Measurements from ENCODE around the gene SPEN.
"Not testable (repeated sequence)": the region's sequence is repeated elsewhere in the genome, so short reads cannot be mapped to it uniquely, and the experiment has no call there.

Gene SPEN

DNA sequence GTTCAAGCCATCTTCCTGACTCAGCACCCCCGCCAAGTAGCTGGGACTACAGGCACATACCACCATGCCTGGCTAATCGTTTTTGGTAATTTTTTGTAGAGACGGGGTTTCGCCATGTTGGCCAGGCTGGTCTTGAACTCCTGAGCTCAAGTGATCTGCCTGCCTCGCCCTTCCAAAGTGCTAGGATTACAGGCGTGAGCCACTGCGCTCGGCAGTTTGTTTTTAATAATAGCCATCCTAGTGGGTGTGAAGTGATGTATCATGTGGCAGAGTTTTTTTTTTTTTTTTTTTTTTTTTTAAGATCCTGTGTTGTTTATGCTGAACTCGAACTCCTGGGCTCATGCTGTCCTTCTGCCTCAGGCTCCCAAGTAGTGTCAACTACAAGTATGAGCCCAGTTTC is 51.8 kb downstream of the SPEN start:
- DNase-seq: no peak

DNA sequence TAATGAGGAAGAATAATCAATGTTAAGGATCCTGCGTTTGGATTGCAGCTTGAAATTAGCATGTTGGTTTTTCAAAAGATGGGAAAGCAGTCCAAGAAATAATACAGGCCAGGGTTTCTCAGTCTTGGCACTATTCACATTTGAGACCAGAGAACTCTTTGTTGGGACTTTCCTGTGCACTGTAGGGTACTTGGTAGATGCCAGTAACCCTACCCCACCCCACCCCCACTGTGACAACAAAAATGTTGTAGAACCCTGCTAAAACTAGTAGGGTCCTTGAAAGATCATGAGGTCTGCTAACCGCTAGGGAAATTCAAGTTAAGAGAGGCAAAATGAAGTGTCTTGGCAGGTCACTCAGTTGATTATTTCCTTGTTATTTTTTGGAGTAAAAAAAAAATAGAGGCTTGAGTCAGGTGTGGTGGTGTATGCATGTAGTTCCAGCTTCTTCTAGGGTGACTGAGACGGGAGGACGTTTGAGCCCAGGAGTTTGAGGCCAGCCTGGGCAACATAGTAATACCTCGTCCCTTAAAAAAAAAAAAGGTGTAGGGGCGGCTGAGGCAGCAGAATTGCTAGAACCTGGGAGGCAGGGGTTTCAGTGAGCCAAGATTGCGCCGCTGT is 53.3 kb downstream of the SPEN start:
- no peak for DNase-seq

DNA sequence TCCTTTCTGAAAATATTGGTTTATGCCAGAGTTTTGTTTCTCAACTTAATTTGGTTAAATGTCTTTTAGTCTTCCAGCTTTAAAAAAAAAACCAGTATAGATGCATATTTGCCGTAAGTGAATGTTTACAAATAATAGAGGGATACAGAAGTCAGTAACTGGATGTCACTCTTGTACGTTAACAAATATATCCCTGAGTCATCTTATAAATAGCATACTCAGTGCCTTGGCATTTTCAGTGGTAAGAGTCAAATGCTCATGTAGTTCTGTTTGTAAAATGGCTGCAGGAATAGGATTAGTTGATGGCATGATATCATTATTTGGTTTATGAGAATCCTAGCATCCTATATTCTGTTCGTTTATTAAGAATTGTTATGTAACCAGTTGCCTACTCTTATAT is 55.4 kb downstream of the SPEN start:
- DNase-seq: no peak

GRCh38 chr1:15908597-15908996 is 61.1 kb downstream of the SPEN start:
- DNase-seq: no peak

GRCh38 chr1:15911141-15911540 is 63.6 kb downstream of the SPEN start:
- no peak for DNase-seq

GRCh38 chr1:15911927-15912326 is 64.4 kb downstream of the SPEN start:
- DNase-seq: no peak

DNA sequence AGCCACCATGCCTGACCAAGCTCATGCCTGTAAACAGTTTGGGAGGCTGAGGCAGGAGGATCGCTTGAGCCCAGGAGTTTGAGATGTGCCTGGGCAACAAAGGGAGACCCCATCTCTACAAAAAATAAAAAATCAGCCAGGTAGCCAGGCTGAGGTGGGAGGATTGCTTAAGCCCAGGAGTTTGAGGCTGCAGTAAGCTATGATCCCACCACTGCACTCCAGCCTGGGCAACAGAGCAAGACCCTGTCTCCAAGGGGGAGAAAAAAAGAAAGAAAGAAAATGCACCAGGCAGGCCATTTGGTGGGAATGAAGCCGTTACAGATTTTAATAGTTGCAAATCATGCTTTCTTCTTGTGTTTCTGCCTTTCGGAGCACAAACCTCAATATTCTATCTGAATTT is 66.1 kb downstream of the SPEN start:
- not testable (repeated sequence) for DNase-seq

DNA sequence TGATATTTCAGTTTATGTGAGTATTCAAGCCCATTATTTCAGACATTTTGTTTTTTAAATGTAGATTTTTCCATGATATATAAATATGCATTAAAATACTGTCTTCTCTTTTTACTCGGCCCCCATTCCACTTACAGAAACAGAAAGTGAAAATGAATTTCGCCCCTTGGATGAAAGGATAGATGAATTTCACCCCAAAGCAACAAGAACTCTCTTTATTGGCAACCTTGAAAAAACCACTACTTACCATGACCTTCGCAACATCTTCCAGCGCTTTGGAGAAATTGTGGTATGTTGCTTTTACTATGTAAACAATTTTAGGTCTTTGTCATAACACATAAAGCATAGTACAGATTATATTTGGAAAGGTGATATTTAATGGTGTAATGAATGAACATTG is 68.5 kb downstream of the SPEN start:
- DNase-seq: no peak

DNA sequence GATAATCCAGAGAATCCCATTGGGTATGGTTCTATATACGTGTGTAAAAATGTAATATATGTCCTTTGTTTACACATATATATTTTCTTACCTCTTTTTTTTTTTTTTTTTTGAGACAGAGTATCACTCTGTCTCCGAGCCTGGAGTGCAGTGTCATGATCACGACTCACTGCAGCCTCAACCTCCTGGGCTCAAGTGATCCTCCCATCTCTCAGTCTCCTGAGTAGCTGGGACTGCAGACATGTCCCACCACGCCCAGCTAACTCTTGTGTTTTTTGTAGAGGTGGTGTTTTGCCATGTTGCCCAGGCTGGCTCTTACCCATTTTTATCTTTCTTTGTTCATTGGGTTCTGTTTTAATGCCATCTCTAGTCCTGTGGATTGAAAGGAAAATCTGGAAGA is 68.9 kb downstream of the SPEN start:
- DNase-seq: no peak

GRCh38 chr1:15916916-15917315 is 69.4 kb downstream of the SPEN start:
- no peak for DNase-seq

DNA sequence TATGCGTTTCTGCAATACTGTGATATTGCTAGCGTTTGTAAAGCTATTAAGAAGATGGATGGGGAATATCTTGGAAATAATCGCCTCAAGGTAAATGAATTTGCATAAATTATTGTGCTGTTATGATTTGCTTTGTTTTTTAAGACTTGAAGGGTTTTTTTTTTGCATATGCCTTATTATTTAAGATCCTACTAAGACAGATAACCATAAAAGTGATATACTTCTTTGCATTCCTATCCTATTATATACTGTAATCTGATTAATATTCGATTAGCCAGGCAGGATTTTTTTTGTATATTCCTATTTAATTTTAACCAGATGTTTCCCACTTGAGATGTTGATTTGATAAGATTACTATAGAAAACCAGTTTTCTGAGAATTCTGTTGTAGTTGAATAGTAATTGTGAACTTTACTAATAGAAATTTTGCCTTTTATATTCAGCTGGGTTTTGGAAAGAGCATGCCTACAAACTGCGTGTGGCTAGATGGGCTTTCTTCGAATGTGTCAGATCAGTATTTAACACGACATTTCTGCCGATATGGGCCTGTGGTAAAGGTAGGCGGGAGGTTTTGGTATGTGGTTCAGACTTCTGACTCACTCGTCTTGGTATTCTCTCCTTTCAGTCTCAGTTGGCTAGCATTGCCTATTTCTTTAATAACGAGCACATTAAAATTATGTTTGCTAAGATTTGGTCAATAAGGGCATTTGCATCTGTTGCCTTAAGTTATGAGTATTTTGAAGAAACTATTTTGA is 71.6 kb downstream of the SPEN start:
- no peak for DNase-seq

- no peak for DNase-seq
Observed at GRCh38 chr1:15923241-15923640, 75.7 kb downstream of the SPEN start.

DNA sequence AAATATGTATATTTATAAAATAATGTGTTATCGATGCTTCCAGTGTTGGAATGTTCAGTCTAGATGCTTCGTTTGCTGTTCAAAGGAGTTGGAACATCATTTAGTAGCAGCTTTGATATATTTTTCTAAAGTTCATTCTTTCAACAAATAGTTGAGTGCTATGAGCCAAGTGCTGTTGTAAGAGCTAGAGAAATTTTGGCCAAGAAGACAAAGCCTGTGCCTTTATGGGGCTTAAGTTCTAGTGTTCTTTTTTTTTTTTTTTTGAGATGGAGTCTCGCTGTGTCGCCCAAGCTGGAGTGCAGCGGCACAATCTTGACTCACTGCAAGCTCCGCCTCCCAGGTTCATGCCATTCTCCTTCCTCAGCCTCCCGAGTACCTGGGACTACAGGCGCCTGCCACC is 78.9 kb downstream of the SPEN start:
- not testable (repeated sequence) for DNase-seq

DNA sequence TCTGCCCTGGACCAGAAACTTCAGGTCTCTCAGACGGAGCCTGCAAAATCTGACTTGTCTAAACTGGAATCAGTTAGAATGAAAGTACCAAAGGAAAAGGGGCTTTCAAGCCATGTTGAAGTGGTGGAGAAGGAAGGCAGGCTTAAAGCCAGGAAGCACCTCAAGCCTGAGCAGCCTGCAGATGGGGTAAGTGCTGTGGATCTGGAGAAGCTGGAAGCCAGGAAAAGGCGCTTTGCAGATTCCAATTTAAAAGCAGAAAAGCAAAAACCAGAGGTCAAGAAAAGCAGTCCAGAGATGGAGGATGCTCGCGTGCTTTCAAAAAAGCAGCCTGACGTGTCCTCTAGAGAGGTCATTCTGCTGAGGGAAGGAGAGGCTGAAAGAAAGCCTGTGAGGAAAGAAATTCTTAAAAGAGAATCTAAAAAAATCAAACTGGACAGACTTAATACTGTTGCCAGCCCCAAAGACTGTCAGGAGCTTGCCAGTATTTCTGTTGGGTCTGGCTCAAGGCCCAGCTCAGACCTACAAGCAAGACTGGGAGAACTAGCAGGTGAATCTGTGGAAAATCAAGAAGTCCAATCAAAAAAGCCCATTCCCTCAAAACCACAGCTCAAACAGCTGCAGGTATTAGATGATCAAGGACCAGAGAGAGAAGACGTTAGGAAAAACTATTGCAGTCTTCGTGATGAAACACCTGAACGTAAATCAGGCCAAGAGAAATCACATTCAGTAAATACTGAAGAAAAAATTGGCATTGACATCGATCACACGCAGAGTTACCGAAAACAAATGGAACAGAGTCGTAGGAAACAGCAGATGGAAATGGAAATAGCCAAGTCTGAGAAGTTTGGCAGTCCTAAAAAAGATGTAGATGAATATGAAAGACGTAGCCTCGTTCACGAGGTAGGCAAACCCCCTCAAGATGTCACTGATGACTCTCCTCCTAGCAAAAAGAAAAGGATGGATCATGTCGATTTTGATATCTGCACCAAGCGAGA is 81.8 kb downstream of the SPEN start:
- DNase-seq: no peak

DNA sequence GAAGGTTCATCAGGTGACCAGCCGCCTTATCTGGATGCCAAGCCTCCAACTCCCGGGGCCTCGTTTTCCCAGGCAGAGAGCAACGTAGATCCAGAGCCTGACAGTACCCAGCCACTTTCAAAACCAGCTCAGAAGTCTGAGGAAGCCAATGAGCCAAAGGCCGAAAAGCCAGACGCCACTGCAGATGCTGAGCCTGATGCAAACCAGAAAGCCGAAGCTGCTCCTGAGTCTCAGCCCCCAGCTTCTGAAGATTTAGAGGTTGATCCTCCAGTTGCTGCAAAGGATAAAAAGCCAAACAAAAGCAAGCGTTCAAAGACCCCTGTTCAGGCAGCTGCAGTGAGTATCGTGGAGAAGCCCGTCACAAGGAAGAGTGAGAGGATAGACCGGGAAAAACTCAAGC is 83.9 kb downstream of the SPEN start:
- no peak for DNase-seq

- no peak for DNase-seq
Observed at GRCh38 chr1:15931884-15932283, 84.4 kb downstream of the SPEN start.

- no peak for DNase-seq
Observed at GRCh38 chr1:15932612-15933011, 85.1 kb downstream of the SPEN start.

DNA sequence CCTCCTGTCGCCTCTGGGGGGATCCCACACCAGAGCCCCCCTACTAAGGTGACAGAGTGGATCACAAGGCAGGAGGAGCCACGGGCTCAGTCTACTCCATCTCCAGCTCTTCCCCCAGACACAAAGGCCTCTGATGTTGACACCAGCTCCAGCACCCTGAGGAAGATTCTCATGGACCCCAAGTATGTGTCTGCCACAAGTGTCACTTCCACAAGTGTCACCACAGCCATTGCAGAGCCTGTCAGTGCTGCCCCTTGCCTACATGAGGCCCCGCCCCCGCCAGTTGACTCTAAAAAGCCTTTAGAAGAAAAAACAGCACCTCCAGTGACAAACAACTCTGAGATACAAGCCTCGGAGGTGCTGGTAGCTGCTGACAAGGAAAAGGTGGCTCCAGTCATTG is 86.2 kb downstream of the SPEN start:
- DNase-seq: no peak

DNA sequence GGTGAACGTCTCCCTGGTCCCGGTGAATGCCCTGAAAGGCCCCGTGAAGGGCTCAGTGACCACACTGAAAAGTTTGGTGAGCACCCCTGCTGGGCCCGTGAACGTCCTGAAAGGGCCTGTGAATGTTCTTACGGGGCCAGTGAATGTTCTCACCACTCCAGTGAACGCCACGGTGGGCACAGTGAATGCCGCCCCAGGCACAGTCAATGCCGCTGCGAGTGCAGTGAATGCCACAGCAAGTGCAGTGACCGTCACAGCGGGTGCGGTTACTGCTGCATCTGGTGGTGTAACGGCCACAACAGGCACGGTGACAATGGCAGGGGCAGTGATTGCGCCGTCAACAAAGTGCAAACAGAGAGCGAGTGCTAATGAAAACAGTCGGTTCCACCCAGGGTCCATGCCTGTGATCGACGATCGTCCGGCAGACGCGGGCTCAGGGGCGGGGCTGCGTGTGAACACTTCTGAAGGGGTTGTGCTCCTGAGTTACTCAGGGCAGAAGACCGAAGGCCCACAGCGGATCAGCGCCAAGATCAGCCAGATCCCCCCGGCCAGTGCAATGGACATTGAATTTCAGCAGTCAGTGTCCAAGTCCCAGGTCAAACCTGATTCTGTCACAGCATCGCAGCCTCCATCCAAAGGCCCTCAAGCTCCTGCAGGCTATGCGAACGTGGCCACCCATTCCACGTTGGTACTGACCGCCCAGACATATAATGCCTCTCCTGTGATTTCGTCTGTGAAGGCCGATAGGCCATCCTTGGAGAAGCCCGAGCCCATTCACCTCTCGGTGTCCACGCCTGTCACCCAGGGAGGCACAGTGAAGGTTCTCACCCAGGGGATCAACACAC is 86.9 kb downstream of the SPEN start:
- no peak for DNase-seq

GRCh38 chr1:15935056-15935950 is 87.8 kb downstream of the SPEN start:
- DNase-seq: no peak

DNA sequence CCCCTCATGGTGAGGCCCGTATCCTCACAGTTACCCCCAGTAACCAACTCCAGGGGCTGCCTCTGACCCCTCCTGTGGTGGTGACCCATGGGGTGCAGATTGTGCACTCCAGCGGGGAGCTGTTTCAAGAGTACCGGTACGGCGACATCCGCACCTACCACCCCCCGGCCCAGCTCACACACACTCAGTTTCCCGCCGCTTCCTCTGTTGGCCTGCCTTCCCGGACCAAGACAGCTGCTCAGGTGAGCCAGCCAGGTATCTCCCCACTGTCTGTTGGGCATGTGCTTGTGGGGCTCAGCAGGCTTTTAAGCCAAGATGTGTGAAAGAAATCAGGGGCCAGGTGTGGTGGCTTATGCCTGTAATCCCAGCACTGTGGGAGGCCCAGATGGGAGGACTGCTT is 88.5 kb downstream of the SPEN start:
- no peak for DNase-seq

DNA sequence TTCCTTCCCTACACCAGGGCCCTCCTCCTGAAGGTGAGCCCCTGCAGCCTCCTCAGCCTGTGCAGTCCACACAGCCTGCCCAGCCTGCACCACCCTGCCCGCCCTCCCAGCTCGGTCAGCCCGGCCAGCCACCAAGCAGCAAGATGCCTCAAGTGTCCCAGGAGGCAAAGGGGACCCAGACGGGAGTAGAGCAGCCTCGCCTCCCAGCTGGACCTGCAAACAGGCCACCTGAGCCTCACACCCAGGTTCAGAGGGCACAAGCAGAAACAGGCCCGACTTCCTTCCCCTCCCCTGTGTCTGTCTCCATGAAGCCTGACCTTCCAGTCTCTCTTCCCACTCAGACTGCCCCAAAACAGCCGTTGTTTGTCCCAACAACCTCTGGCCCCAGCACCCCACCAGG is 89.6 kb downstream of the SPEN start:
- no peak for DNase-seq
